Measurements from ENCODE around the gene HS3ST5.
"Not testable (repeated sequence)": the region's sequence is repeated elsewhere in the genome, so short reads cannot be mapped to it uniquely, and the experiment has no call there.

The HS3ST5 gene

GRCh38 chr6:114039841-114040240 is 303.0 kb downstream of the HS3ST5 start:
- no peak for FAIRE-seq

GRCh38 chr6:114033606-114034005 is 309.2 kb downstream of the HS3ST5 start:
- no peak for FAIRE-seq

- no peak for FAIRE-seq
Observed at GRCh38 chr6:114032721-114033120, 310.1 kb downstream of the HS3ST5 start.

- no peak for FAIRE-seq
Observed at GRCh38 chr6:114030767-114031166, 312.1 kb downstream of the HS3ST5 start.

- no peak for FAIRE-seq
Observed at GRCh38 chr6:114024746-114025145, 318.1 kb downstream of the HS3ST5 start.

GRCh38 chr6:114020196-114020595 is 322.6 kb downstream of the HS3ST5 start:
- FAIRE-seq: no peak

- not testable (repeated sequence) for FAIRE-seq
Observed at GRCh38 chr6:114017146-114017545, 325.7 kb downstream of the HS3ST5 start.

GRCh38 chr6:114014106-114014505 is 328.7 kb downstream of the HS3ST5 start:
- FAIRE-seq: not testable (repeated sequence)

- not testable (repeated sequence) for FAIRE-seq
Observed at GRCh38 chr6:114011486-114011885, 331.3 kb downstream of the HS3ST5 start.

- FAIRE-seq: no peak
Observed at GRCh38 chr6:114010540-114010939, 332.3 kb downstream of the HS3ST5 start.

GRCh38 chr6:114009192-114009591 is 333.6 kb downstream of the HS3ST5 start:
- FAIRE-seq: no peak

GRCh38 chr6:114008331-114008730 is 334.5 kb downstream of the HS3ST5 start:
- FAIRE-seq: no peak

- no peak for FAIRE-seq
Observed at GRCh38 chr6:114007516-114007915, 335.3 kb downstream of the HS3ST5 start.
